ENCODE measurements around the gene ETV3. TPM values are rescaled to one million over a fixed set of nuclear protein-coding genes. Genes with fewer than 3 reads are reported as not detected.
A peak's percentile ranks its signal among the peaks of the same experiment; 100 is the strongest.

Gene ETV3
- total and polyA plus RNA-seq, 10 of the 15 experiments (the other 5 are each of a cell fraction or from before 2014, with no cell fraction given), result 1.7 to 13.8 (median 7.2) TPM

DNA sequence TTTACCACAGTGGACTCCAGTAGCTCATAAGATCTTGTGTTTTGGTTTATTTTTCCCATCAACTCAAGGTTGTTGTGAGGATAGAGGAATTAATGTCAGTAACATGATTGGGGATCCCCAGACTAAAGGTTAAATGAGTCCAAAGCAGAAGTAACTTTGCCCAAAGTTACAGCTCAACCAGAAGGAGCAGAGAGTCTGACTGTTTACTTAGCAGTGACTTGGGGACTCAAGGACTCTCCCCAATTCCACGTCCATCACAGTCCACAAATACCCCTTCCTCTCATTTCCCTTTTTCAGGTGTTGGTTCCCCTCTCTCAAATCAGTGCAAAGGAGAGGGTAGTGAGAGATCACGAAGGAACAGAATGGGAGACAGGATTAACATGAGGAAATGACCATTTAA lies 4.0 kb upstream of the ETV3 start (continued):
- TF ChIP-seq NFXL1 (IDR thresholded peaks at IDR 0.05; ENCODE audit: borderline replicate concordance) (no peak), NFYB (IDR thresholded peaks at IDR 0.05; ENCODE audit: insufficient read depth, low read depth, low read length) (no peak), MTA3 (IDR thresholded peaks at IDR 0.05; ENCODE audit: borderline replicate concordance, low read length) (no peak), CREB1 (IDR thresholded peaks at IDR 0.05; ENCODE audit: low read depth) (no peak), NR2F1 (conservative IDR thresholded peaks at IDR 0.05) (no peak), PAX8 (IDR thresholded peaks at IDR 0.05) (no peak), BHLHE40 (IDR thresholded peaks at IDR 0.05; ENCODE audit: borderline replicate concordance in 1 of 2, low read depth in 2 of 2, low read length in 1 of 2) (no peak), IRF4 (IDR thresholded peaks at IDR 0.05; ENCODE audit: low read depth, low read length) (no peak), LARP7 (IDR thresholded peaks at IDR 0.05) (no peak), TBL1XR1 (IDR thresholded peaks at IDR 0.05; ENCODE audit: low read depth, low read length) (no peak), EED (IDR thresholded peaks at IDR 0.05; ENCODE audit: low read depth) (peak; percentile 48; the same call in 1 of the 2 replicates), NBN (IDR thresholded peaks at IDR 0.05) (no peak), KLF5 (IDR thresholded peaks at IDR 0.05; ENCODE audit: partially characterized antibody) (no peak), SMAD5 (IDR thresholded peaks at IDR 0.05; ENCODE audit: low read depth) (no peak), SPI1 (IDR thresholded peaks at IDR 0.05; ENCODE audit: borderline replicate concordance, insufficient read depth, low read depth, low read length) (peak; percentile 85)
- TF ChIP-seq, protein P1, sequence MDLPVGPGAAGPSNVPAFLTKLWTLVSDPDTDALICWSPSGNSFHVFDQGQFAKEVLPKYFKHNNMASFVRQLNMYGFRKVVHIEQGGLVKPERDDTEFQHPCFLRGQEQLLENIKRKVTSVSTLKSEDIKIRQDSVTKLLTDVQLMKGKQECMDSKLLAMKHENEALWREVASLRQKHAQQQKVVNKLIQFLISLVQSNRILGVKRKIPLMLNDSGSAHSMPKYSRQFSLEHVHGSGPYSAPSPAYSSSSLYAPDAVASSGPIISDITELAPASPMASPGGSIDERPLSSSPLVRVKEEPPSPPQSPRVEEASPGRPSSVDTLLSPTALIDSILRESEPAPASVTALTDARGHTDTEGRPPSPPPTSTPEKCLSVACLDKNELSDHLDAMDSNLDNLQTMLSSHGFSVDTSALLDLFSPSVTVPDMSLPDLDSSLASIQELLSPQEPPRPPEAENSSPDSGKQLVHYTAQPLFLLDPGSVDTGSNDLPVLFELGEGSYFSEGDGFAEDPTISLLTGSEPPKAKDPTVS (IDR thresholded peaks at IDR 0.05; ENCODE audit: low read depth, low read length), result no peak
- TF ChIP-seq, protein P2, sequence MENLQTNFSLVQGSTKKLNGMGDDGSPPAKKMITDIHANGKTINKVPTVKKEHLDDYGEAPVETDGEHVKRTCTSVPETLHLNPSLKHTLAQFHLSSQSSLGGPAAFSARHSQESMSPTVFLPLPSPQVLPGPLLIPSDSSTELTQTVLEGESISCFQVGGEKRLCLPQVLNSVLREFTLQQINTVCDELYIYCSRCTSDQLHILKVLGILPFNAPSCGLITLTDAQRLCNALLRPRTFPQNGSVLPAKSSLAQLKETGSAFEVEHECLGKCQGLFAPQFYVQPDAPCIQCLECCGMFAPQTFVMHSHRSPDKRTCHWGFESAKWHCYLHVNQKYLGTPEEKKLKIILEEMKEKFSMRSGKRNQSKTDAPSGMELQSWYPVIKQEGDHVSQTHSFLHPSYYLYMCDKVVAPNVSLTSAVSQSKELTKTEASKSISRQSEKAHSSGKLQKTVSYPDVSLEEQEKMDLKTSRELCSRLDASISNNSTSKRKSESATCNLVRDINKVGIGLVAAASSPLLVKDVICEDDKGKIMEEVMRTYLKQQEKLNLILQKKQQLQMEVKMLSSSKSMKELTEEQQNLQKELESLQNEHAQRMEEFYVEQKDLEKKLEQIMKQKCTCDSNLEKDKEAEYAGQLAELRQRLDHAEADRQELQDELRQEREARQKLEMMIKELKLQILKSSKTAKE (IDR thresholded peaks at IDR 0.05; ENCODE audit: low read depth, poor library complexity, severe bottlenecking), result no peak

Data from GM12878 (cell line).